Dendritic cell treated with granulocyte-macrophage colony-stimulating factor and Interleukin-4, amounts not matched to agents 40 ng/mL and 50 ng/mL, for 4 days (primary cell): ENCODE data around the gene MAPK8IP1.
"Not testable (repeated sequence)": the region's sequence is repeated elsewhere in the genome, so short reads cannot be mapped to it uniquely, and the experiment has no call there.

Experiments
- H3K27ac Mint-ChIP-seq: one replicate; pipeline ENCODE4 v1.8.0; 2022; ENCODE audit warnings: mild to moderate bottlenecking, mixed read lengths
- H3K27me3 Mint-ChIP-seq: one replicate; pipeline ENCODE4 v1.8.0; 2022; ENCODE audit warnings: mild to moderate bottlenecking, mixed read lengths
- H3K36me3 Mint-ChIP-seq: one replicate; pipeline ENCODE4 v1.8.0; 2022; ENCODE audit warnings: low read depth, mixed read lengths
- H3K4me1 Mint-ChIP-seq: one replicate; pipeline ENCODE4 v1.8.0; 2022; ENCODE audit warnings: low read depth, mixed read lengths
- H3K4me3 Mint-ChIP-seq: one replicate; pipeline ENCODE4 v1.8.0; 2022; ENCODE audit warnings: mild to moderate bottlenecking, moderate library complexity, mixed read lengths
- H3K9me3 Mint-ChIP-seq: one replicate; pipeline ENCODE4 v1.8.0; 2022; ENCODE audit warnings: mixed read lengths
- intact Hi-C: fragments of 100-400 bp; cut with micrococcal nuclease; formaldehyde crosslinking; loops from one replicate; pipeline ENCODE4 v1.15.0; 2022

Gene MAPK8IP1

GRCh38 chr11:45889966-45890365, 4.5 kb downstream of the MAPK8IP1 start:
- Mint-ChIP-seq H3K9me3 (no peaks in the 10 kb centered on the region), H3K4me3 (no peak overlapping the region), H3K36me3 (no peaks in the 10 kb centered on the region), H3K4me1 (peaks cover 5% of the 10 kb centered on the region), H3K27ac (no peak overlapping the region), H3K27me3 (peaks cover 49% of the 10 kb centered on the region)
- intact Hi-C loops: loop anchor here (10.0 kb wide), 1 partner anchor 45 kb away; no protein-coding TSS in a partner anchor

GRCh38 chr11:45890886-45891550, 5.6 kb downstream of the MAPK8IP1 start:
- no peaks in the 10 kb centered on the region for H3K4me1 Mint-ChIP-seq
- no peak overlapping the region for H3K4me3 Mint-ChIP-seq
- H3K27ac Mint-ChIP-seq: no peak overlapping the region
- no peaks in the 10 kb centered on the region for H3K36me3 Mint-ChIP-seq
- intact Hi-C loops: no loop called here
- no peaks in the 10 kb centered on the region for H3K9me3 Mint-ChIP-seq
- H3K27me3 Mint-ChIP-seq: peaks cover 51% of the 10 kb centered on the region

GRCh38 chr11:45892856-45893255, 7.4 kb downstream of the MAPK8IP1 start:
- H3K4me1 Mint-ChIP-seq: peaks cover 2% of the 10 kb centered on the region
- H3K4me3 Mint-ChIP-seq: no peak overlapping the region
- H3K36me3 Mint-ChIP-seq: no peaks in the 10 kb centered on the region
- no peak overlapping the region for H3K27ac Mint-ChIP-seq
- intact Hi-C loops: no loop called here
- peaks cover 50% of the 10 kb centered on the region for H3K27me3 Mint-ChIP-seq
- H3K9me3 Mint-ChIP-seq: no peaks in the 10 kb centered on the region

- Mint-ChIP-seq H3K36me3 (no peaks in the 10 kb centered on the region), H3K9me3 (no peaks in the 10 kb centered on the region), H3K27me3 (peaks cover 62% of the 10 kb centered on the region), H3K4me3 (no peak overlapping the region), H3K27ac (no peak overlapping the region), H3K4me1 (peaks cover 14% of the 10 kb centered on the region)
- intact Hi-C loops: no loop called here
These were observed 9.2 kb downstream of the MAPK8IP1 start for GRCh38 chr11:45894555-45895247.

GRCh38 chr11:45895553-45896259, 10.3 kb downstream of the MAPK8IP1 start:
- H3K4me3 Mint-ChIP-seq: no peak overlapping the region
- H3K27ac Mint-ChIP-seq: no peak overlapping the region
- H3K36me3 Mint-ChIP-seq: no peaks in the 10 kb centered on the region
- peaks cover 63% of the 10 kb centered on the region for H3K27me3 Mint-ChIP-seq
- no peaks in the 10 kb centered on the region for H3K9me3 Mint-ChIP-seq
- peaks cover 19% of the 10 kb centered on the region for H3K4me1 Mint-ChIP-seq
- intact Hi-C loops: no loop called here

GRCh38 chr11:45896422-45896984, 11.1 kb downstream of the MAPK8IP1 start:
- intact Hi-C loops: no loop called here
- Mint-ChIP-seq H3K9me3 (no peaks in the 10 kb centered on the region), H3K4me3 (no peak overlapping the region), H3K27me3 (peaks cover 67% of the 10 kb centered on the region), H3K36me3 (no peaks in the 10 kb centered on the region), H3K4me1 (peaks cover 23% of the 10 kb centered on the region), H3K27ac (no peak overlapping the region)

GRCh38 chr11:45897556-45897955, 12.1 kb downstream of the MAPK8IP1 start:
- peaks cover 76% of the 10 kb centered on the region for H3K27me3 Mint-ChIP-seq
- H3K9me3 Mint-ChIP-seq: no peaks in the 10 kb centered on the region

GRCh38 chr11:45899086-45899447, 13.6 kb downstream of the MAPK8IP1 start:
- H3K4me3 Mint-ChIP-seq: peak overlapping the region; percentile 58
- H3K9me3 Mint-ChIP-seq: no peaks in the 10 kb centered on the region
- H3K4me1 Mint-ChIP-seq: peaks cover 23% of the 10 kb centered on the region
- H3K36me3 Mint-ChIP-seq: no peaks in the 10 kb centered on the region
- intact Hi-C loops: no loop called here
- no peak overlapping the region for H3K27ac Mint-ChIP-seq
- peaks cover 75% of the 10 kb centered on the region for H3K27me3 Mint-ChIP-seq

More at GRCh38 chr11:45897556-45897955, 12.1 kb downstream of the MAPK8IP1 start:
- peaks cover 23% of the 10 kb centered on the region for H3K4me1 Mint-ChIP-seq
- no peaks in the 10 kb centered on the region for H3K36me3 Mint-ChIP-seq
- intact Hi-C loops: no loop called here
- no peak overlapping the region for H3K27ac Mint-ChIP-seq
- no peak overlapping the region for H3K4me3 Mint-ChIP-seq

- H3K4me3 Mint-ChIP-seq: peak overlapping the region; percentile 58
- H3K27me3 Mint-ChIP-seq: peaks cover 72% of the 10 kb centered on the region
- peaks cover 23% of the 10 kb centered on the region for H3K4me1 Mint-ChIP-seq
- no peak overlapping the region for H3K27ac Mint-ChIP-seq
- H3K36me3 Mint-ChIP-seq: no peaks in the 10 kb centered on the region
- no peaks in the 10 kb centered on the region for H3K9me3 Mint-ChIP-seq
- intact Hi-C loops: no loop called here
These were observed 14.2 kb downstream of the MAPK8IP1 start for GRCh38 chr11:45899448-45900174.

GRCh38 chr11:45900175-45900800, 14.8 kb downstream of the MAPK8IP1 start:
- H3K36me3 Mint-ChIP-seq, H3K27ac Mint-ChIP-seq, intact Hi-C loops, H3K9me3 Mint-ChIP-seq, H3K4me3 Mint-ChIP-seq: not testable (repeated sequence)
- Mint-ChIP-seq H3K27me3 (peaks cover 66% of the 10 kb centered on the region), H3K4me1 (peaks cover 23% of the 10 kb centered on the region)

- peaks cover 29% of the 10 kb centered on the region for H3K4me1 Mint-ChIP-seq
- no peak overlapping the region for H3K27ac Mint-ChIP-seq
- H3K4me3 Mint-ChIP-seq: no peak overlapping the region
- H3K27me3 Mint-ChIP-seq: peaks cover 59% of the 10 kb centered on the region
- no peaks in the 10 kb centered on the region for H3K36me3 Mint-ChIP-seq
- intact Hi-C loops: no loop called here
- H3K9me3 Mint-ChIP-seq: no peaks in the 10 kb centered on the region
These were observed 15.6 kb downstream of the MAPK8IP1 start for GRCh38 chr11:45900916-45901617.

- no peaks in the 10 kb centered on the region for H3K9me3 Mint-ChIP-seq
- H3K27ac Mint-ChIP-seq: no peak overlapping the region
- H3K4me3 Mint-ChIP-seq: no peak overlapping the region
- intact Hi-C loops: no loop called here
- H3K27me3 Mint-ChIP-seq: peaks cover 56% of the 10 kb centered on the region
- peaks cover 35% of the 10 kb centered on the region for H3K4me1 Mint-ChIP-seq
- no peaks in the 10 kb centered on the region for H3K36me3 Mint-ChIP-seq
These were observed 16.2 kb downstream of the MAPK8IP1 start for GRCh38 chr11:45901626-45902025.
